ENCODE data around the gene CSF2RB. TPM values are rescaled to one million over a fixed set of nuclear protein-coding genes. Genes with fewer than 3 reads are reported as not detected.

CSF2RB gene
- total and polyA plus RNA-seq, 2 donors (not counting 3 experiments of a cell fraction or from before 2014, with no cell fraction given) = 20.6 to 68.2 TPM

- H3K9me1 ChIP-seq (replicated peaks; ENCODE audit: control insufficient read depth, extremely low read depth, insufficient read depth, low read length) = no peaks in the 10 kb centered on the region
- no peak overlapping the region for H3K9ac ChIP-seq (replicated peaks; ENCODE audit: extremely low read depth, insufficient read depth, low read length)
- no peak for TF ChIP-seq POLR2AphosphoS5 (IDR thresholded peaks at IDR 0.05; ENCODE audit: insufficient read depth, low read depth, low read length)
- no peak for TF ChIP-seq CTCF (IDR thresholded peaks at IDR 0.05; ENCODE audit: extremely low read depth in 1 of 2, insufficient read depth in 1 of 2, low read depth in 1 of 2, low read length in 2 of 2)
- no peak for TF ChIP-seq JUN (IDR thresholded peaks at IDR 0.05; ENCODE audit: borderline replicate concordance, insufficient read depth, insufficient read length, low read depth)
- TF ChIP-seq POLR2A (IDR thresholded peaks at IDR 0.05; ENCODE audit: low read depth, low read length) = no peak
- TF ChIP-seq FOS (IDR thresholded peaks at IDR 0.05; ENCODE audit: borderline replicate concordance, insufficient read depth, low read length) = no peak
- no peak for TF ChIP-seq MYC (IDR thresholded peaks at IDR 0.05; ENCODE audit: low read depth, low read length)
- TF ChIP-seq MAX (IDR thresholded peaks at IDR 0.05; ENCODE audit: insufficient read depth, insufficient read length) = no peak
- no peak for TF ChIP-seq EZH2 (IDR thresholded peaks at IDR 0.05; ENCODE audit: borderline replicate concordance, low read depth, low read length, severe bottlenecking)
- no peak for TF ChIP-seq GATA2 (IDR thresholded peaks at IDR 0.05; ENCODE audit: insufficient read depth, insufficient read length, low read depth, low read length)
- H3K4me2 ChIP-seq (ENCODE audit: insufficient read depth, low read length) = no peak overlapping the region
- no peak overlapping the region for H3K4me3 ChIP-seq (replicated peaks in 1 of 3; ENCODE audit: insufficient read depth in 1 of 3, low read depth in 1 of 3, low read length in 3 of 3)
- CTCF ChIA-PET = no interaction called here
- POLR2A ChIA-PET = no interaction called here
- H4K20me1 ChIP-seq (replicated peaks; ENCODE audit: control insufficient read depth, extremely low read depth, insufficient read depth, low read length) = no peaks in the 10 kb centered on the region
- H3K27me3 ChIP-seq (ENCODE audit: control insufficient read depth in 2 of 2, insufficient read depth in 2 of 2, low read length in 2 of 2) = peaks cover 3% of the 10 kb centered on the region in 2 experiments
- intact Hi-C loops (cut with micrococcal nuclease) (no loop called here), dilution Hi-C loops (cut with MboI; ENCODE audit: extremely low pct_ligation_motif_present, low sequenced_read_pairs) (no loop called here)
- BruUV-seq (replicated peaks) = no TSS peak
- no peak for DNase-seq (ENCODE audit: low read depth, low spot score)
- no peaks in the 10 kb centered on the region for H3K4me1 ChIP-seq (ENCODE audit: control insufficient read depth, extremely low read depth, insufficient read depth, low read length)
- no peak overlapping the region for H2AFZ ChIP-seq (ENCODE audit: low read depth, low read length)
- H3K27ac ChIP-seq (ENCODE audit: insufficient read depth, low read depth, low read length) = no peak overlapping the region
- H3K36me3 ChIP-seq (ENCODE audit: control insufficient read depth in 2 of 2, extremely low read depth in 1 of 2, insufficient read depth in 2 of 2, low read length in 2 of 2) = peaks cover 0 to 24% of the 10 kb centered on the region in 2 experiments
- no peaks in the 10 kb centered on the region for H3K79me2 ChIP-seq (ENCODE audit: control insufficient read depth, insufficient read depth, low read length)
- no peaks in the 10 kb centered on the region for H3K9me3 ChIP-seq (replicated peaks; ENCODE audit: control insufficient read depth, insufficient read depth, low read length)
- FAIRE-seq = no peak
Measured at GRCh38 chr22:36938028-36938425, 24.6 kb downstream of the CSF2RB start.
